ENCODE results near the gene EDIL3. TPM values are rescaled to one million over a fixed set of nuclear protein-coding genes. Genes with fewer than 3 reads are reported as not detected.

Gene EDIL3
- total RNA-seq, 1 donor from 2014 or later, result 14.1 TPM

GRCh38 chr5:84248013-84248412 is 136.7 kb downstream of the EDIL3 start:
- H3K4me1 ChIP-seq (ENCODE audit: control insufficient read depth in 3 of 3, insufficient read depth in 3 of 3, low read length in 3 of 3), result no peaks in the 10 kb centered on the region
- no peak overlapping the region for H3K27ac ChIP-seq (ENCODE audit: low read depth, low read length)
- no peaks in the 10 kb centered on the region for H3K9me3 ChIP-seq (ENCODE audit: control insufficient read depth in 3 of 3, low read length in 3 of 3)
- no peaks in the 10 kb centered on the region for H3K36me3 ChIP-seq (ENCODE audit: control insufficient read depth in 3 of 3, insufficient read depth in 3 of 3, low read length in 3 of 3)
- no peaks in the 10 kb centered on the region for H3K27me3 ChIP-seq (ENCODE audit: control insufficient read depth in 3 of 3, insufficient read depth in 3 of 3, low read length in 3 of 3)
- no peak overlapping the region for H3K9ac ChIP-seq (ENCODE audit: low read depth in 1 of 3, low read length in 3 of 3)
- H3K4me3 ChIP-seq (ENCODE audit: low read length in 3 of 3), result no peak overlapping the region

GRCh38 chr5:84242286-84242685 is 142.4 kb downstream of the EDIL3 start:
- no peaks in the 10 kb centered on the region for H3K36me3 ChIP-seq (ENCODE audit: control insufficient read depth in 3 of 3, insufficient read depth in 3 of 3, low read length in 3 of 3)
- no peak overlapping the region for H3K27ac ChIP-seq (ENCODE audit: low read depth, low read length)
- no peaks in the 10 kb centered on the region for H3K9me3 ChIP-seq (ENCODE audit: control insufficient read depth in 3 of 3, low read length in 3 of 3)
- no peak overlapping the region for H3K9ac ChIP-seq (ENCODE audit: low read depth in 1 of 3, low read length in 3 of 3)
- H3K4me3 ChIP-seq (ENCODE audit: low read length in 3 of 3), result no peak overlapping the region
- H3K4me1 ChIP-seq (ENCODE audit: control insufficient read depth in 3 of 3, insufficient read depth in 3 of 3, low read length in 3 of 3), result no peaks in the 10 kb centered on the region
- H3K27me3 ChIP-seq (ENCODE audit: control insufficient read depth in 3 of 3, insufficient read depth in 3 of 3, low read length in 3 of 3), result no peaks in the 10 kb centered on the region

GRCh38 chr5:84239494-84239893 is 145.2 kb downstream of the EDIL3 start:
- no peak overlapping the region for H3K4me3 ChIP-seq (ENCODE audit: low read length in 3 of 3)
- H3K9me3 ChIP-seq (ENCODE audit: control insufficient read depth in 3 of 3, low read length in 3 of 3), result no peaks in the 10 kb centered on the region
- no peak overlapping the region for H3K27ac ChIP-seq (ENCODE audit: low read depth, low read length)
- no peaks in the 10 kb centered on the region for H3K4me1 ChIP-seq (ENCODE audit: control insufficient read depth in 3 of 3, insufficient read depth in 3 of 3, low read length in 3 of 3)
- H3K9ac ChIP-seq (ENCODE audit: low read depth in 1 of 3, low read length in 3 of 3), result no peak overlapping the region
- no peaks in the 10 kb centered on the region for H3K27me3 ChIP-seq (ENCODE audit: control insufficient read depth in 3 of 3, insufficient read depth in 3 of 3, low read length in 3 of 3)
- no peaks in the 10 kb centered on the region for H3K36me3 ChIP-seq (ENCODE audit: control insufficient read depth in 3 of 3, insufficient read depth in 3 of 3, low read length in 3 of 3)

- Histone ChIP-seq H3K36me3 (ENCODE audit: control insufficient read depth in 3 of 3, insufficient read depth in 3 of 3, low read length in 3 of 3) (no peaks in the 10 kb centered on the region), H3K27ac (ENCODE audit: low read depth, low read length) (no peak overlapping the region), H3K4me1 (ENCODE audit: control insufficient read depth in 3 of 3, insufficient read depth in 3 of 3, low read length in 3 of 3) (no peaks in the 10 kb centered on the region)
Observed at GRCh38 chr5:84237126-84237525, 147.6 kb downstream of the EDIL3 start.

GRCh38 chr5:84231433-84231832 is 153.2 kb downstream of the EDIL3 start:
- H3K4me3 ChIP-seq (ENCODE audit: low read length in 3 of 3), result no peak overlapping the region
- no peaks in the 10 kb centered on the region for H3K9me3 ChIP-seq (ENCODE audit: control insufficient read depth in 3 of 3, low read length in 3 of 3)
- H3K4me1 ChIP-seq (ENCODE audit: control insufficient read depth in 3 of 3, insufficient read depth in 3 of 3, low read length in 3 of 3), result no peaks in the 10 kb centered on the region
- no peak overlapping the region for H3K27ac ChIP-seq (ENCODE audit: low read depth, low read length)
- H3K36me3 ChIP-seq (ENCODE audit: control insufficient read depth in 3 of 3, insufficient read depth in 3 of 3, low read length in 3 of 3), result no peaks in the 10 kb centered on the region
- no peaks in the 10 kb centered on the region for H3K27me3 ChIP-seq (ENCODE audit: control insufficient read depth in 3 of 3, insufficient read depth in 3 of 3, low read length in 3 of 3)
- no peak overlapping the region for H3K9ac ChIP-seq (ENCODE audit: low read depth in 1 of 3, low read length in 3 of 3)

More at GRCh38 chr5:84237126-84237525, 147.6 kb downstream of the EDIL3 start:
- no peak overlapping the region for H3K9ac ChIP-seq (ENCODE audit: low read depth in 1 of 3, low read length in 3 of 3)
- H3K4me3 ChIP-seq (ENCODE audit: low read length in 3 of 3), result no peak overlapping the region
- no peaks in the 10 kb centered on the region for H3K9me3 ChIP-seq (ENCODE audit: control insufficient read depth in 3 of 3, low read length in 3 of 3)
- H3K27me3 ChIP-seq (ENCODE audit: control insufficient read depth in 3 of 3, insufficient read depth in 3 of 3, low read length in 3 of 3), result no peaks in the 10 kb centered on the region

GRCh38 chr5:84229045-84229444 is 155.6 kb downstream of the EDIL3 start:
- Histone ChIP-seq H3K4me1 (ENCODE audit: control insufficient read depth in 3 of 3, insufficient read depth in 3 of 3, low read length in 3 of 3) (no peaks in the 10 kb centered on the region), H3K9me3 (ENCODE audit: control insufficient read depth in 3 of 3, low read length in 3 of 3) (no peaks in the 10 kb centered on the region), H3K27me3 (ENCODE audit: control insufficient read depth in 3 of 3, insufficient read depth in 3 of 3, low read length in 3 of 3) (no peaks in the 10 kb centered on the region), H3K27ac (ENCODE audit: low read depth, low read length) (no peak overlapping the region), H3K36me3 (ENCODE audit: control insufficient read depth in 3 of 3, insufficient read depth in 3 of 3, low read length in 3 of 3) (no peaks in the 10 kb centered on the region), H3K4me3 (ENCODE audit: low read length in 3 of 3) (no peak overlapping the region), H3K9ac (ENCODE audit: low read depth in 1 of 3, low read length in 3 of 3) (no peak overlapping the region)

- H3K27me3 ChIP-seq (ENCODE audit: control insufficient read depth in 3 of 3, insufficient read depth in 3 of 3, low read length in 3 of 3), result no peaks in the 10 kb centered on the region
- no peaks in the 10 kb centered on the region for H3K36me3 ChIP-seq (ENCODE audit: control insufficient read depth in 3 of 3, insufficient read depth in 3 of 3, low read length in 3 of 3)
- no peaks in the 10 kb centered on the region for H3K4me1 ChIP-seq (ENCODE audit: control insufficient read depth in 3 of 3, insufficient read depth in 3 of 3, low read length in 3 of 3)
- H3K27ac ChIP-seq (ENCODE audit: low read depth, low read length), result no peak overlapping the region
- H3K4me3 ChIP-seq (ENCODE audit: low read length in 3 of 3), result no peak overlapping the region
- no peak overlapping the region for H3K9ac ChIP-seq (ENCODE audit: low read depth in 1 of 3, low read length in 3 of 3)
- H3K9me3 ChIP-seq (ENCODE audit: control insufficient read depth in 3 of 3, low read length in 3 of 3), result no peaks in the 10 kb centered on the region
Observed at GRCh38 chr5:84228266-84228665, 156.4 kb downstream of the EDIL3 start.

GRCh38 chr5:84227236-84227635 is 157.4 kb downstream of the EDIL3 start:
- H3K9ac ChIP-seq (ENCODE audit: low read depth in 1 of 3, low read length in 3 of 3), result no peak overlapping the region
- H3K9me3 ChIP-seq (ENCODE audit: control insufficient read depth in 3 of 3, low read length in 3 of 3), result no peaks in the 10 kb centered on the region
- H3K36me3 ChIP-seq (ENCODE audit: control insufficient read depth in 3 of 3, insufficient read depth in 3 of 3, low read length in 3 of 3), result no peaks in the 10 kb centered on the region
- no peaks in the 10 kb centered on the region for H3K4me1 ChIP-seq (ENCODE audit: control insufficient read depth in 3 of 3, insufficient read depth in 3 of 3, low read length in 3 of 3)
- H3K27ac ChIP-seq (ENCODE audit: low read depth, low read length), result no peak overlapping the region
- no peak overlapping the region for H3K4me3 ChIP-seq (ENCODE audit: low read length in 3 of 3)
- H3K27me3 ChIP-seq (ENCODE audit: control insufficient read depth in 3 of 3, insufficient read depth in 3 of 3, low read length in 3 of 3), result no peaks in the 10 kb centered on the region

GRCh38 chr5:84218546-84218945 is 166.1 kb downstream of the EDIL3 start:
- no peak overlapping the region for H3K9ac ChIP-seq (ENCODE audit: low read depth in 1 of 3, low read length in 3 of 3)
- no peak overlapping the region for H3K4me3 ChIP-seq (ENCODE audit: low read length in 3 of 3)
- H3K36me3 ChIP-seq (ENCODE audit: control insufficient read depth in 3 of 3, insufficient read depth in 3 of 3, low read length in 3 of 3), result no peaks in the 10 kb centered on the region
- H3K9me3 ChIP-seq (ENCODE audit: control insufficient read depth in 3 of 3, low read length in 3 of 3), result no peaks in the 10 kb centered on the region
- H3K27ac ChIP-seq (ENCODE audit: low read depth, low read length), result no peak overlapping the region
- no peaks in the 10 kb centered on the region for H3K4me1 ChIP-seq (ENCODE audit: control insufficient read depth in 3 of 3, insufficient read depth in 3 of 3, low read length in 3 of 3)
- H3K27me3 ChIP-seq (ENCODE audit: control insufficient read depth in 3 of 3, insufficient read depth in 3 of 3, low read length in 3 of 3), result no peaks in the 10 kb centered on the region

GRCh38 chr5:84215521-84215920 is 169.2 kb downstream of the EDIL3 start:
- no peaks in the 10 kb centered on the region for H3K4me1 ChIP-seq (ENCODE audit: control insufficient read depth in 3 of 3, insufficient read depth in 3 of 3, low read length in 3 of 3)

GRCh38 chr5:84213861-84214260 is 170.8 kb downstream of the EDIL3 start:
- Histone ChIP-seq H3K9me3 (ENCODE audit: control insufficient read depth in 3 of 3, low read length in 3 of 3) (no peaks in the 10 kb centered on the region), H3K4me3 (ENCODE audit: low read length in 3 of 3) (no peak overlapping the region), H3K9ac (ENCODE audit: low read depth in 1 of 3, low read length in 3 of 3) (no peak overlapping the region), H3K36me3 (ENCODE audit: control insufficient read depth in 3 of 3, insufficient read depth in 3 of 3, low read length in 3 of 3) (no peaks in the 10 kb centered on the region), H3K4me1 (ENCODE audit: control insufficient read depth in 3 of 3, insufficient read depth in 3 of 3, low read length in 3 of 3) (no peaks in the 10 kb centered on the region), H3K27me3 (ENCODE audit: control insufficient read depth in 3 of 3, insufficient read depth in 3 of 3, low read length in 3 of 3) (no peaks in the 10 kb centered on the region), H3K27ac (ENCODE audit: low read depth, low read length) (no peak overlapping the region)

More at GRCh38 chr5:84215521-84215920, 169.2 kb downstream of the EDIL3 start:
- no peaks in the 10 kb centered on the region for H3K27me3 ChIP-seq (ENCODE audit: control insufficient read depth in 3 of 3, insufficient read depth in 3 of 3, low read length in 3 of 3)
- no peak overlapping the region for H3K9ac ChIP-seq (ENCODE audit: low read depth in 1 of 3, low read length in 3 of 3)
- H3K9me3 ChIP-seq (ENCODE audit: control insufficient read depth in 3 of 3, low read length in 3 of 3), result no peaks in the 10 kb centered on the region
- no peak overlapping the region for H3K27ac ChIP-seq (ENCODE audit: low read depth, low read length)
- no peak overlapping the region for H3K4me3 ChIP-seq (ENCODE audit: low read length in 3 of 3)
- H3K36me3 ChIP-seq (ENCODE audit: control insufficient read depth in 3 of 3, insufficient read depth in 3 of 3, low read length in 3 of 3), result no peaks in the 10 kb centered on the region

Measured in skeletal muscle tissue (tissue), 4 donors.